WERI-Rb-1 (cell line): ENCODE data around the gene TOB2.

Experiments used
- DNase-seq: peaks from one replicate; pipeline ENCODE4 v3.0.0-alpha.2; 2020
- H3K27ac ChIP-seq: fragments of 250-450 bp; sonication (Bioruptor Pico); 2 replicates; pipeline ENCODE4 v1.5.1; 2020; ENCODE audit warnings: mild to moderate bottlenecking, moderate library complexity
- H3K27me3 ChIP-seq: fragments of 250-450 bp; sonication (Bioruptor Pico); 2 replicates; pipeline ENCODE4 v1.5.1; 2021; ENCODE audit warnings: mild to moderate bottlenecking, low read depth, moderate library complexity; ENCODE audit not compliant: insufficient read depth, severe bottlenecking
- H3K36me3 ChIP-seq: fragments of 250-450 bp; sonication (Bioruptor Pico); 2 replicates; pipeline ENCODE4 v1.5.1; 2020; ENCODE audit warnings: mild to moderate bottlenecking, moderate library complexity
- H3K4me3 ChIP-seq: 2 replicates; pipeline ENCODE4 v1.5.1; 2011; ENCODE audit warnings: low read depth, mild to moderate bottlenecking, control low read depth, low read length
- H3K9me3 ChIP-seq: fragments of 250-450 bp; sonication (Bioruptor Pico); 2 replicates; pipeline ENCODE4 v1.5.1; 2021; ENCODE audit warnings: mild to moderate bottlenecking, moderate library complexity; ENCODE audit not compliant: severe bottlenecking
- CTCF ChIP-seq: IDR thresholded peaks from 2 replicates; pipeline ENCODE4 v1.5.1; 2011; ENCODE audit warnings: low read depth, mild to moderate bottlenecking, control low read depth, inconsistent platforms, low read length

Gene TOB2

GRCh38 chr22:41485033-41485432 lies 38.4 kb upstream of the TOB2 start:
- DNase-seq: no peak
- no peak for TF ChIP-seq CTCF
- Histone ChIP-seq H3K27me3 (no peaks in the 10 kb centered on the region), H3K4me3 (no peak overlapping the region), H3K36me3 (no peaks in the 10 kb centered on the region), H3K9me3 (no peaks in the 10 kb centered on the region), H3K27ac (no peak overlapping the region)

DNA sequence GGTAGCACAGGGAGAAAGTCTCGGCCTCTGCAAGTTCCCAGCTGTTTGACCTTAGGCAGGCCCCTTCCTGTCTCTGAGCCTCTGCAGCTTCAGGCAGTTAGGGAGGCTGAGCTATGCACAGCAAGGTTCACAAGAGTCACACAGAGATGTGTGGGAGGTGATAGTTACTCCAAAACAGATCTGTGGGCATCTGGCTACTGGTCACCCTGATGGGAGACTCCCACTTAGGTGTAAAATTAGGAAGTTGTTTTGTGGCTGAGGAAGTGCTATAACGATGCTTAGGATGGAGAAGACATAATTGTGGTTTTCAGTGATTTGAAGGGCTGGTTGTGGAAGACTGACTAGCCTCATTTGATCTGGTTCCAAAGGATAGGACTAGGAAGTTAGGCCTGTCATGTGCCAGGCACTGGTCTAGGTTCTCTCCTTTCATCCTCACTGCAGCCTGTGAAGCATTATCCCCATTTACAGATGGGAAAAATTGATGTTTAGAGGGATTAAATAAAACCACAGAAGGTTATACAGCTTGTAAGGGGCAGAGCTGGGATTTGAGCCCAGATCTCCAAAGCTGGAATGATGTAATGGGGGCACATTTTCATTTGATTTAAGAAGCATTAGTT lies 35.8 kb upstream of the TOB2 start:
- no peak for TF ChIP-seq CTCF
- Histone ChIP-seq H3K27ac (peak overlapping the region; percentile 22; the same call in 1 of the 2 replicates), H3K4me3 (no peak overlapping the region), H3K36me3 (no peaks in the 10 kb centered on the region), H3K27me3 (no peaks in the 10 kb centered on the region), H3K9me3 (no peaks in the 10 kb centered on the region)
- DNase-seq: no peak

GRCh38 chr22:41481925-41482318 lies 35.3 kb upstream of the TOB2 start:
- no peak for TF ChIP-seq CTCF
- Histone ChIP-seq H3K27ac (no peak overlapping the region), H3K27me3 (no peaks in the 10 kb centered on the region), H3K36me3 (no peaks in the 10 kb centered on the region), H3K9me3 (no peaks in the 10 kb centered on the region), H3K4me3 (no peak overlapping the region)
- no peak for DNase-seq

DNA sequence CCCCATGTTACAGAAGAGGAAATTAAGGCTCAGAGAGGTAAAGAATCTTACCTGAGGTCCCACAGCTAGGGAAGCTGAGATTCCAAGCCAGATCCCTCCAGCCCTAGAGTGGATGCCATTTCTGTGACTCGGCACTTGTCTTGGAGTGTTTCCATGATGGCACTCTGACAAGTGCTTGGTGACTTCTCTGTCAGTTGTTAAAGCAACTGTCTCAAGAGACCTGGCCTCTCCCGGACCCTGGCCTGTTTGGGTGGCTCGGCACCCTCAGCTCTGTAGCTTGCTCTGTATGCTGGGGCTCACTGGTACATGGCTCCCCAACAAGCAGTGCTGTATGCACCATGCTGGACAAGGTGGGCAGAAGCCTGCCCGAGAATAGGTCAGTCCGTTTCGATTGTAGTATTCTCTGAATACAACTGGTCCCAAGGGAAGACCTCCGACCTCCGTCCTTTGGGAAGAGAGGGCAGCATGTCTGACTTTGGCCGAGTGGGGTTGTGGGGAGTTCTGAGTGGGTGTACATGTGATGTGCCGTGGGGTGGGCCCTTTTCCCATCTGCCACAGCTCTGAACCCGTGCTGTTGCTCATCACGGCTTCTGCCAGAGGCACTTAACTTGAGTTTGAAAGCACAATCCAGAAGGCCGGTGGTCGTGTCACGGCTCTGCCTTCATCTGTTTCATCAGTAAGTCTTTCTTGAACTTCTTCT lies 34.7 kb upstream of the TOB2 start:
- no peak overlapping the region for H3K4me3 ChIP-seq
- H3K36me3 ChIP-seq: no peaks in the 10 kb centered on the region
- TF ChIP-seq CTCF: no peak
- no peaks in the 10 kb centered on the region for H3K27me3 ChIP-seq
- H3K9me3 ChIP-seq: no peaks in the 10 kb centered on the region
- no peak for DNase-seq
- H3K27ac ChIP-seq: no peak overlapping the region

DNA sequence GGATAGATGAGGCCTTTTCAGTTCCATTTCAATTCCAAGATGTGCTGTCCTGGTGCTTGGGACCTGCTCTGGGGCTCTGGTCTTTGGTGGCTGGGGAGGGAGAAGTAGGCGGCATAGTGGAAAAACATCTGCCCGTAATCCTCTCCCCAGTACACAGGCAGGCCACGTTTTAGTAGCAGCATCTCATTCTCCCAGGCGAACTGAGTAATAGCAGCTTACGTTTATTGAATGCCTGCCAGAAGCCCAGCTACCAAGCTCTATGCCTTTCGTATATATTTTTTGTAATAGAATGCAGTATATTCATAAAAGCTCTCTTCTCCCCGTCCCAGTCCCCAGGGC lies 33.8 kb upstream of the TOB2 start:
- no peak overlapping the region for H3K27ac ChIP-seq
- H3K36me3 ChIP-seq: no peaks in the 10 kb centered on the region
- H3K27me3 ChIP-seq: no peaks in the 10 kb centered on the region
- no peaks in the 10 kb centered on the region for H3K9me3 ChIP-seq
- DNase-seq: no peak
- TF ChIP-seq CTCF: no peak
- no peak overlapping the region for H3K4me3 ChIP-seq
